HG02571 (cell line): ENCODE data around the gene BLOC1S2.
A peak's percentile ranks its signal among the peaks of the same experiment; 100 is the strongest.
"Not testable (repeated sequence)": the region's sequence is repeated elsewhere in the genome, so short reads cannot be mapped to it uniquely, and the experiment has no call there.

Experiments
- ATAC-seq: cut with Tn5 transposase; IDR thresholded peaks from one replicate; pipeline ENCODE4 v1.9.1; 2021; ENCODE audit warnings: mild to moderate bottlenecking, moderate library complexity; ENCODE audit not compliant: unreplicated experiment

The BLOC1S2 gene

GRCh38 chr10:100286051-100287033 lies at the start of gene BLOC1S2:
BLOC1S2 (minus strand) TSS chr10:100286680; CDS start chr10:100286659, 21 bp downstream.
- ATAC-seq, result peak; percentile 92

DNA sequence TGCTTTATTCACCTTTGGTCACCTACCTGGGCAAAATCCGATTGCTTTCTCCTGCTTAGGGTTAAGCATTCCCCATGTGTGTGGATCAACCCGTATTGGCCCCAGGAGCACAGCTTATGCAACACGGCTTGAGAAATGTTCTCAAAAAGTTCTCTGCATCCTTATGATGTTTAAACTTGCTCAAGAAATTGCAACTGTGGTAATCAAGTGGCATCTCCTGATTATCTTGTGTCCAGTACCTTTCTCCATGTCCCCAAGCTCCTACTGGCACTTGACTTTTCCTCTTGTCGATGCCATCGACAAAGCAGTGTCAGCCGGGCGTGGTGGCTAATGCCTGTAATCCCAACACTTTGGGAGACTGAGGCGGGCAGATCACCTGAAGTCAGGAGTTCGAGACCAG lies 48.3 kb upstream of the BLOC1S2 start:
- ATAC-seq, result no peak

- no peak for ATAC-seq
These were observed 47.4 kb upstream of the BLOC1S2 start for GRCh38 chr10:100333661-100334440.

- no peak for ATAC-seq
These were observed 46.6 kb upstream of the BLOC1S2 start for GRCh38 chr10:100333106-100333505.

- no peak for ATAC-seq
These were observed 43.6 kb upstream of the BLOC1S2 start, which contains the start of gene PKD2L1 for GRCh38 chr10:100330079-100330478. PKD2L1 (minus strand) TSS chr10:100330228; CDS start chr10:100330103, 125 bp downstream.

DNA sequence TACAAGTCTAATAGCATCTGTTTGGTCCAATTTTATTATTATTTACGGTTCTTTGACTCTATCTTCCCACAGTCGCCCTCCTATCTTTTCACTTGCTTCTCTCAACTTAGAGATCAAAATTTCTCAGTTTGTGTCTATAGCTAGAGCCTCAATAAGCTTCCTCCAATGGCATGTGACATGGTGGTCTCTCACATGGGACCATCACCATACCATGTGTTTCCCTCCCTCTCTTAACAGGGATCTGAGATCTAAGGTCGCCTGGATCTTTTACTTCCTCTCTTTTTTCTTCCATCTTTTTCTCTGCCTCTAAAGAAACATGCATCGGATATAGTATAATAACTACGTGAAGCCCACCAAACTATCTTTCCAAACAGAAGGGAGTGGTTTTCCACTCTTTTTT lies 41.7 kb upstream of the BLOC1S2 start:
- no peak for ATAC-seq

DNA sequence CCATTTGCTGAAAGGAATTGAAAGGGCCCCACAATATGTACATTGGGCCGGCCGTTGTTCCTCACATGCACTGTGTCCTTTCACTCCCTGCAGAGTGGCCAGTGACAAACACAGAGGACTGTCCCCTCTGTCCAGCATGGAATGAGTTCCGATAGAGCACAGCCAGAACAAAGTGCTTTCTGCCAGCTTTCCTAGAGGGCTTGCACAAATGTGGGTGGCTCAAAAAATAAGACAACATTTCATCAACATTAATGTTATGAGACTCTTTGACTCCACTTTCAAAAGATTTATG lies 41.2 kb upstream of the BLOC1S2 start:
- ATAC-seq, result no peak

- ATAC-seq, result peak; percentile 96
These were observed 40.7 kb upstream of the BLOC1S2 start for GRCh38 chr10:100327007-100327717.

- no peak for ATAC-seq
These were observed 38.7 kb upstream of the BLOC1S2 start for GRCh38 chr10:100325158-100325557.

DNA sequence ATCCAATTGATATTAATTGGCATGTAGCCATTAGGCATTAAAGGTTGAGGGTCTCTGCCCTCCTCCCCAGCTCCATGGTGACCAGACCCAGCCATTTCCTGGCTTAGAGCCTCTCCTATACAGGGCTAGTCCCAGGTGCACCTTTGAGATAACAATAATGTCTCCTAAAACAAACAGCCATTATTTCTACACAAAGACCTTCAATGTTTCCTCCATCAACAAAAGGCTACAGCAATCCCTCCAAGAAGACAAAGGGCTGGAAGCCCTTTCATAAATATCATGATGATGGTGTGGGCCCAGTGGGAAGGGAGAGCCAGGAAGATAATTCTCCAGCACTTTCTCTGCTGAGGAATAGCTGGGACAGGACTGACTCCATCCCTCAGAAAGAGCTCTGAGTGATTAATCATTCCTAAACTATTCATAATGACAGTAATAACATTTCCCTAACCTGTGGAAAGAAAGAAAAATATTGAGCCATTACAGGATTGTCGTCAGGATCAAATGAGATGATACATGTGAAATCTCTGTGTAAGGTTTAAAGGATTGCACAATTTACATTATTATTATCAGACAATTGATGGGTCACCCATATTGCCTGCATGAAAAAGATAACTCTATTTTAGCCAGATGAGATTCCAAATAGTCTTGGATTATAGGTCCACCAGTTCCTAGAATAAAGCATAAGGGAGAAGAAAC lies 33.4 kb upstream of the BLOC1S2 start:
- no peak for ATAC-seq

DNA sequence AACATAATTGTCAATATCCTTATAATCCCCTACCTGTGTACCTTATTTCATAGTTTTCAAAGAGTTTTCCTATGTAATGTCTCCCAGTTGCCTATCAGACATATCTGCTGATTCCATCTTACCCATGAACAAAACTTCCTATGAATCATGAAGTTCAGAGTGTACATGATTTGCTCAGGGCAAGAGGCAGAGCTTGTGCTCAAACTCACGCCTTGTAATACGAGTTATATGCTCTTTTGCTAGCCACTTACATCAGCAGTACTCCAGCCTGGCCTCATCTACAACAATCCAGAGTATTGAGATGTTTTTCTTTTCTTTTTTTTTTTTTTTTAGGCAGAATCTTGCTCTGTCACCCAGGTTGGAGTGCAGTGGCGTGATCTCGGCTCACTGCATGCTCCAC lies 31.7 kb upstream of the BLOC1S2 start:
- no peak for ATAC-seq

DNA sequence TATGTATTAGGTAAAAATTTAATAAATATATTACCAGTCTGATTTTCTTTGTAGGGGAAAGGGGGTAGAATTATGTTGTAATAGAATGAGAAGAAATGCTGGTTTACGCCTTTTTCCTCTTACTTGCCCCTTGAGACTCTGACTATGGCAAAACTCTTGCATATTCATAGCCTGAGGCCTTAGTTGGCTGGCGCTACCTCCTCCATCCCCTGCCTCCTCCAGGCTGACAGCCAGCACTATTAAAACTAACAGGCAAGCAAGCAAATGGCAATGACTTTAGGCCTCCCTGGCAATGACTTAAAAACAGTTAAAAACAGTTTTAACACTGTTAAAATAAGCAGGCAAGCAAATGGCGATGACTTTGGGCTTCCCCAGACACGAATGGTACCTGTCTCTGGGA lies 29.1 kb upstream of the BLOC1S2 start:
- ATAC-seq, result no peak

DNA sequence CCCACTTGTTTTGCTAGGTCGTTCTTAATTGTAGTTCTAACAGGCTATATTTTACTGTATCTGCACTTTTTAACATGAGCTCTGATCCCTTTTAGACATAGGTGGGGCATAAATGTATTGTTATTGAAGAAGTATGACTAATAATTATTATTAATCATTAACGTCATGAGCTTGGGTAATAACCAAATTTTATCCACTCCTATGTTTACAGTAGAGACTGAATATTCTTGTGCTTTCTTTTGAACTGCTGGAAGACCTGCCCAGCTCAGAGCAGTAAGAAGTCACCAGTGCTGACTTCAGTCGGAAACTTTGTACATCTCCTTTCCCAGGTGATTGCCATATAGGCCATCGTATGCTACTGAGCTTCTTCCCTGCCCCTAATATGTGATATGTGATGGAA lies 24.8 kb upstream of the BLOC1S2 start:
- no peak for ATAC-seq

DNA sequence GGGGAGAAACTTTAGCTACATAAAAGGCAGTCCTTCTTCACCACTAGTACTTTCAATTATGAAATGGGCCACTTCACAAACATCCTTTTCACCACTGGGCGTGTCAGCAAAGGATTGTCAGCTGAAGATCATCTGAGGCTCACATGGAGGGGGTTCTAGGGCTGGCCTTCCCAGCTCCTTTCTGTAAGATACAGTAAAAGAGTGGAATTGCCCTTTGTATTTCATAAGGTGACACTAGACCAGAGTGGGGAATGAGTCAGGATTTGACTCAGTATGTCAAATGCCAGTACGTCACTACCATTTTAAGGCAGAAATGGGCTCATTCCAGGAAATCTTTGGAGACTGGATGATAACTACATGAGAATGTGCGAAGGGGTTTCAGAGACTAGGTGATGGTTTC lies 21.2 kb upstream of the BLOC1S2 start:
- no peak for ATAC-seq

- ATAC-seq, result no peak
These were observed 20.4 kb upstream of the BLOC1S2 start for GRCh38 chr10:100306861-100307260.

- ATAC-seq, result no peak
These were observed 17.9 kb upstream of the BLOC1S2 start for GRCh38 chr10:100304414-100304813.

- ATAC-seq, result no peak
These were observed 17.3 kb upstream of the BLOC1S2 start for GRCh38 chr10:100303724-100304319.

DNA sequence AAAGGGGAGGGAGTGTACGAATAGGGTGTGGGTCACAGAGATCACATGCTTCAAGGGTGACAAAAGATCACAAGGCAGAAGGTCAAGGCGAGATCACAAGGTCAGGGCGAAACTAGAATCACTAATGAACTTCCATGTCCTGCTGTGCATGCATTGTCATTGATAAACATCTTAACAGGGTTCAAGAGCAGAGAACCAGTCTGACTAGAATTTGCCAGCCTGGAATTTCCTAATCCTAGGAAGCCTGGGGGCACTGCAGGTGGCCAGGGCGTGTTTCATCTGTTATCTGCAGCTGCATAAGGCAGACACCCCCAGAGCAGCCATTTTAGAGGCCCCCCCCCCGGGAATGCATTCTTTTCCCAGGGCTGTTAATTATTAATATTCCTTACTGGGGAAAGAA lies 14.6 kb upstream of the BLOC1S2 start:
- ATAC-seq, result not testable (repeated sequence)

DNA sequence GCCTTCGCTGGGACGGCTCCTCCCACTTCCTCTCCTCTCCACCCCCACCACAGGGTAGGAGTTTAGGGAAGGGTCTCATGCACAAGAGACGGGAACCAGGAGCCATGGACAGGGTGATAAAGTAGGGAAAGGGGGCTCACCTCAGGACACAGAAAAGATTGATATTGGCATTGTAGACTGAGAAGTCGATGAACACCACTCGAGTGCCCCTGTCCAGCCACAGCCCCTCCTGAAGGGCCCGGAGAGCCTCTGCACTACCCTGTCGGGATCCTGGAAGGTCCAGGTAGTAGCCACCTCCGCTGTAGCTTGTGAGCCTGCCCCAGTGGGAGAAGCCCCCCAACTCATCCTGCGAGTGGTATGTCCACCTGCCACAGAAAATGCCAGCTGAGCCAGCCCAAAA lies 10.8 kb upstream of the BLOC1S2 start:
- no peak for ATAC-seq

GRCh38 chr10:100293066-100293465 lies 6.6 kb upstream of the BLOC1S2 start:
- no peak for ATAC-seq
